GM23248 (cell line): ENCODE measurements around the gene CADM1. TPM values are rescaled to one million over a fixed set of nuclear protein-coding genes. Genes with fewer than 3 reads are reported as not detected.

Source experiments
- DNase-seq: peaks from one replicate; pipeline ENCODE4 v3.0.0-alpha.2; 2015
- H2AFZ ChIP-seq: fragments of 200-600 bp; sonication (generic); 2 replicates; pipeline ENCODE4 v1.6.1; 2016; ENCODE audit warnings: antibody characterized with exemption
- H3F3A ChIP-seq: fragments of 200-600 bp; sonication (generic); 2 replicates; pipeline ENCODE4 v1.6.1; 2016; ENCODE audit warnings: mild to moderate bottlenecking, antibody characterized with exemption, mixed run types; ENCODE audit not compliant: insufficient read depth
- H3K27ac ChIP-seq: fragments of 200-600 bp; sonication (generic); 2 replicates; pipeline ENCODE4 v1.5.1; 2016; ENCODE audit warnings: mild to moderate bottlenecking
- H3K27me3 ChIP-seq: fragments of 200-600 bp; sonication (generic); replicated peaks from 2 replicates; pipeline ENCODE4 v1.6.1; 2016; ENCODE audit warnings: mild to moderate bottlenecking; ENCODE audit not compliant: insufficient read depth
- H3K36me3 ChIP-seq: fragments of 200-600 bp; sonication (generic); 2 replicates; pipeline ENCODE4 v1.6.1; 2016; ENCODE audit warnings: low read depth, mild to moderate bottlenecking
- H3K4me1 ChIP-seq: fragments of 200-600 bp; sonication (generic); 2 replicates; pipeline ENCODE4 v1.6.1; 2016; ENCODE audit warnings: mild to moderate bottlenecking; ENCODE audit not compliant: insufficient read depth
- H3K4me2 ChIP-seq: fragments of 200-600 bp; sonication (generic); one replicate; pipeline ENCODE4 v1.6.1; 2016; ENCODE audit warnings: mild to moderate bottlenecking; ENCODE audit not compliant: unreplicated experiment
- H3K4me3 ChIP-seq: fragments of 200-600 bp; sonication (generic); 2 replicates; pipeline ENCODE4 v1.5.1; 2016; ENCODE audit warnings: mild to moderate bottlenecking
- H3K79me2 ChIP-seq: fragments of 200-600 bp; sonication (generic); 2 replicates; pipeline ENCODE4 v1.6.1; 2016; ENCODE audit warnings: mild to moderate bottlenecking; ENCODE audit not compliant: insufficient read depth
- H3K9ac ChIP-seq: fragments of 200-600 bp; sonication (generic); 2 replicates; pipeline ENCODE4 v1.6.1; 2016; ENCODE audit warnings: mild to moderate bottlenecking
- H3K9me2 ChIP-seq: fragments of 200-600 bp; sonication (generic); 2 replicates; pipeline ENCODE4 v1.6.1; 2016; ENCODE audit warnings: mixed run types, mild to moderate bottlenecking, moderate library complexity; ENCODE audit not compliant: insufficient read depth
- H3K9me3 ChIP-seq: fragments of 200-600 bp; sonication (generic); one replicate; pipeline ENCODE4 v1.6.1; 2017; ENCODE audit warnings: low read depth
- H4K20me1 ChIP-seq: fragments of 200-600 bp; sonication (generic); 2 replicates; pipeline ENCODE4 v1.6.0; 2016; ENCODE audit not compliant: insufficient read depth
- EZH2 ChIP-seq: fragments of 200-600 bp; sonication (generic); IDR thresholded peaks from 2 replicates; pipeline ENCODE4 v1.6.1; 2018; ENCODE audit warnings: antibody characterized with exemption, mild to moderate bottlenecking; ENCODE audit not compliant: insufficient read depth, poor library complexity, severe bottlenecking
- EZH2phosphoT487 ChIP-seq: fragments of 200-600 bp; sonication (generic); IDR thresholded peaks from 2 replicates; pipeline ENCODE4 v1.6.1; 2018; ENCODE audit warnings: antibody characterized with exemption, moderate library complexity, mild to moderate bottlenecking, low read depth; ENCODE audit not compliant: insufficient read depth
- WGBS, 2 experiments: methylation state at CpG; one replicate each; pipeline ENCODE4 v1.1.6; 2015 to 2017; ENCODE audit warnings: low lambda C conversion rate in 2 of 2, low coverage in 1 of 2; ENCODE audit errors: missing lambda C conversion rate in 2 of 2; 5-methylcytosine and 5-hydroxymethylcytosine counted together
- in situ Hi-C: fragments of 300-500 bp; cut with MboI; formaldehyde crosslinking; loops from 2 replicates; pipeline ENCODE4 v1.15.0; 2020
- polyA plus RNA-seq: library from polyadenylated mRNA; unstranded; fragments of >200 nt; fragmentation: Nextera tagmentation; extraction: Ambion mirVana; gene quantifications from 2 replicates; pipeline ENCODE4 v1.2.1, GENCODE V29; 2016
- total RNA-seq: library from RNA; depleted of rRNA; stranded (reverse); fragments of >200 nt; shearing (Covaris generic); gene quantifications from 2 replicates; pipeline ENCODE4 v1.2.3, GENCODE V29; 2014

Gene CADM1
- total and polyA plus RNA-seq, 2 experiments from 2014 or later, result 0.83 to 1.4 TPM

DNA sequence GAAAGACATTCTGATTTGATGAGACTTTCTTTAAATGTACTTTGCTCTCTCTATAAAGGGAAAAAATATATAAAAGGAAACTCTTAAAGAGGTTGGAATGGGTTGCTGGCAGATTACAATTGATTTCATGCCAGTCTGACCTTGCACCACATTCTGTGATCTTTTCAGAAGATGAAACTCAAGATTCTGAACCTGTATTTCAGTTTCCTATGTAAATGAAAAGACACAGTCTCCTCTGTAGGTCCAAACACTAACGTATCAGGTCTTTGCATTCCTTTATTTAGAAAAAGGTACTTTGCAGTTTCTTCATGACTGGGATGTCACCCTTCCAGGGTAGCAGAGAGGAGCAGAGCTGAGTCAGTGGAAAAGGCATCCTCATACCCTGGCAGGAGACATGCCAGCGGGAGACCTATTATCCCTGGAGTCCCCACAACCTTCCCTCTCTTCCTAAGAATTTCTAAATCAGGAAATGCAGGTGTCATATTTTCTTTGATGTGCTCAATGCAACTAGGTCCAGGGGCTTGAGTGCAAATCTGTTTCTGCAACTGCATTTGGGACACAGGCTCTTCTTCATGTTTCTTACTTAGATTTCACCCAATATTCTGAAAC is 282.6 kb downstream of the CADM1 start:
- H3K27me3 ChIP-seq, result no peaks in the 10 kb centered on the region
- H3K4me1 ChIP-seq, result peaks cover 20% of the 10 kb centered on the region
- no peaks in the 10 kb centered on the region for H3K36me3 ChIP-seq
- no peak overlapping the region for H3K4me3 ChIP-seq
- no peaks in the 10 kb centered on the region for H3K9me3 ChIP-seq
- H3F3A ChIP-seq, result peaks cover 8% of the 10 kb centered on the region; the same call in 1 of the 2 replicates
- 68 to 72% methylated on average over 2 of the region's 2 CpGs for WGBS, 2 experiments
- TF ChIP-seq EZH2, result no peak
- TF ChIP-seq EZH2phosphoT487, result no peak
- in situ Hi-C loops, result no loop called here
- no peak overlapping the region for H2AFZ ChIP-seq
- H3K9me2 ChIP-seq, result no peaks in the 10 kb centered on the region
- no peak overlapping the region for H3K27ac ChIP-seq
- H3K9ac ChIP-seq, result no peak overlapping the region
- peak; percentile 4 for DNase-seq
- no peaks in the 10 kb centered on the region for H3K79me2 ChIP-seq
- no peak overlapping the region for H3K4me2 ChIP-seq
- no peaks in the 10 kb centered on the region for H4K20me1 ChIP-seq

DNA sequence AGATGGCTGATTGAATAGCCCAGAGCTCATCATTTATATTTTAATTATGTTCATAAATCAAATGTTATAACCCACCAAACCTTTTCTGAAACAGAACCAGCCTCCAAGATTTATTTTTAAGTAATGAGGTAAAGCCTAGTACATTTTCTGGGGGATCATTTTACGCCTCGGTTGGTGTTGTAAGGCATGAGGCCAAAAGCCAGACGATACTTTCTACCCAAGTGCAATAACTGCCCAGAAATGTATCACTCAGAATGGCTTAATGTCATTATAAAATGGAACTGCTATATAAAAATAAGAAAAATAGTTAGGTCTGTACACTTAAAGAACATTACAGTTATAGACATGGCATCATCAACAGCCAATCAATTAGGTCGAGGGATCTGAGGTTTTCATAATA is 283.3 kb downstream of the CADM1 start:
- Histone ChIP-seq H3K79me2 (no peaks in the 10 kb centered on the region), H3K36me3 (no peaks in the 10 kb centered on the region), H3K4me2 (no peak overlapping the region), H2AFZ (no peak overlapping the region), H3K4me3 (no peak overlapping the region), H3K9ac (no peak overlapping the region), H3K4me1 (peaks cover 15% of the 10 kb centered on the region), H3K27me3 (no peaks in the 10 kb centered on the region), H4K20me1 (no peaks in the 10 kb centered on the region), H3K9me3 (no peaks in the 10 kb centered on the region), H3K27ac (no peak overlapping the region), H3F3A (peaks cover 6% of the 10 kb centered on the region; the same call in 1 of the 2 replicates), H3K9me2 (no peaks in the 10 kb centered on the region)
- 76 to 78% methylated on average over 4 of the region's 4 CpGs for whole genome bisulfite sequencing, 2 experiments
- TF ChIP-seq EZH2phosphoT487, result no peak
- in situ Hi-C loops, result no loop called here
- no peak for DNase-seq

GRCh38 chr11:115220423-115220822 is 283.8 kb downstream of the CADM1 start:
- Histone ChIP-seq H3K79me2 (no peaks in the 10 kb centered on the region), H3F3A (peaks cover 6% of the 10 kb centered on the region; the same call in 1 of the 2 replicates), H3K4me1 (peaks cover 15% of the 10 kb centered on the region), H3K4me2 (no peak overlapping the region), H2AFZ (no peak overlapping the region), H3K9ac (no peak overlapping the region), H3K36me3 (no peaks in the 10 kb centered on the region), H3K27me3 (no peaks in the 10 kb centered on the region), H3K27ac (no peak overlapping the region), H3K9me3 (no peaks in the 10 kb centered on the region), H3K9me2 (no peaks in the 10 kb centered on the region), H3K4me3 (no peak overlapping the region), H4K20me1 (no peaks in the 10 kb centered on the region)
- TF ChIP-seq EZH2 (no peak), EZH2phosphoT487 (no peak)
- DNase-seq, result no peak
- WGBS, 2 experiments, result 70 to 76% methylated on average over 6 of the region's 6 CpGs
- in situ Hi-C loops, result no loop called here

DNA sequence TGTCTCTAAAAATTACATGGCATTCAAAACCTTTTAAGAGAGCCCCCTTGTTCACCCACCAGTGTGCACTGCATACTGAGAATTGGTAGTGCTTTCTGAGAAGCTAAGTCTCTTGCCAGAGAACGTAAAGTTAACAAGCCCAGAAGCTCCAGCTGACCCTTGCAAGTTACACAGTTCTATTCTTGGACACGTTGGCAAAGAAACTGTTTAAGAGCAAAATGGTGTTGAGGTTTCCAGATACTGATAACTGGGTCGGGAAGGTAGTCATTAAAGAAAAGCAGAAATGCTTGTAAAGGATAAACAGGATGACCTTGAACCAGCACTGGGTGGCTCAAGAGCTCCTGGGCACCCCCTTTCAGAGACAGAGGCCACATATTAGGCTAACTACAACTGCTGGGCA is 284.8 kb downstream of the CADM1 start:
- no peaks in the 10 kb centered on the region for H3K9me3 ChIP-seq
- DNase-seq, result no peak
- H3K4me2 ChIP-seq, result no peak overlapping the region
- H3K9ac ChIP-seq, result no peak overlapping the region
- no peaks in the 10 kb centered on the region for H3K27me3 ChIP-seq
- in situ Hi-C loops, result no loop called here
- H3K9me2 ChIP-seq, result no peaks in the 10 kb centered on the region
- 55 to 75% methylated on average over 3 of the region's 3 CpGs for WGBS, 2 experiments
- TF ChIP-seq EZH2, result no peak
- TF ChIP-seq EZH2phosphoT487, result no peak
- peaks cover 15% of the 10 kb centered on the region for H3K4me1 ChIP-seq
- peaks cover 6% of the 10 kb centered on the region; the same call in 1 of the 2 replicates for H3F3A ChIP-seq
- H3K27ac ChIP-seq, result no peak overlapping the region
- H4K20me1 ChIP-seq, result no peaks in the 10 kb centered on the region
- H3K4me3 ChIP-seq, result no peak overlapping the region
- H2AFZ ChIP-seq, result no peak overlapping the region
- no peaks in the 10 kb centered on the region for H3K79me2 ChIP-seq
- H3K36me3 ChIP-seq, result no peaks in the 10 kb centered on the region
